ENCODE results near the gene RBM22.

- no peak for TF ChIP-seq CTCF (IDR thresholded peaks at IDR 0.05)
- no peak for TF ChIP-seq POLR2A (IDR thresholded peaks at IDR 0.05)
Observed at GRCh38 chr5:150653762-150654556, 46.9 kb downstream of the RBM22 start.

All from ovary (tissue), 3 donors.